IMR-90 (cell line): Measurements from ENCODE around the gene PXN.

ENCODE experiments used
- CEBPB ChIP-seq: IDR thresholded peaks from 2 replicates; pipeline ENCODE4 v1.6.1; 2012; ENCODE audit warnings: low read depth, low read length, improper control_type of control experiment
- CHD1 ChIP-seq: IDR thresholded peaks from 2 replicates; pipeline ENCODE4 v1.6.1; 2012; ENCODE audit warnings: low read depth, low read length, improper control_type of control experiment
- MAFK ChIP-seq: IDR thresholded peaks from 2 replicates; pipeline ENCODE4 v1.6.1; 2012; ENCODE audit warnings: low read depth, low read length, improper control_type of control experiment
- MAZ ChIP-seq: IDR thresholded peaks from 2 replicates; pipeline ENCODE4 v1.6.1; 2012; ENCODE audit warnings: low read depth, mild to moderate bottlenecking, low read length, improper control_type of control experiment, moderate library complexity, borderline replicate concordance
- NFE2L2 ChIP-seq: fragments of 150-350 bp; IDR thresholded peaks from 2 replicates; pipeline ENCODE4 v1.6.1; 2016; ENCODE audit warnings: low read depth, mild to moderate bottlenecking, low read length
- POLR2A ChIP-seq: IDR thresholded peaks from 2 replicates; pipeline ENCODE4 v1.6.1; 2012; ENCODE audit warnings: mild to moderate bottlenecking, low read depth, low read length
- RAD21 ChIP-seq: IDR thresholded peaks from 2 replicates; pipeline ENCODE4 v1.6.1; 2012; ENCODE audit warnings: low read length, improper control_type of control experiment
- RCOR1 ChIP-seq: IDR thresholded peaks from 2 replicates; pipeline ENCODE4 v1.6.1; 2012; ENCODE audit warnings: mild to moderate bottlenecking, low read length, improper control_type of control experiment; ENCODE audit not compliant: insufficient replicate concordance
- TF ChIP-seq, protein P1 (sequence below): conservative IDR thresholded peaks from 2 replicates; pipeline ENCODE4 v1.5.1; 2012; ENCODE audit warnings: mild to moderate bottlenecking, low read depth, low read length, improper control_type of control experiment
- TF ChIP-seq, protein P2 (sequence below): fragments of 150-350 bp; IDR thresholded peaks from 2 replicates; pipeline ENCODE4 v1.6.1; 2017; ENCODE audit warnings: mild to moderate bottlenecking, antibody characterized with exemption, low read length, low read depth
- TF ChIP-seq, protein P3 (sequence below): fragments of 150-350 bp; IDR thresholded peaks from 2 replicates; pipeline ENCODE4 v1.6.1; 2016; ENCODE audit warnings: low read depth, mild to moderate bottlenecking, low read length, moderate library complexity, borderline replicate concordance

DNA sequence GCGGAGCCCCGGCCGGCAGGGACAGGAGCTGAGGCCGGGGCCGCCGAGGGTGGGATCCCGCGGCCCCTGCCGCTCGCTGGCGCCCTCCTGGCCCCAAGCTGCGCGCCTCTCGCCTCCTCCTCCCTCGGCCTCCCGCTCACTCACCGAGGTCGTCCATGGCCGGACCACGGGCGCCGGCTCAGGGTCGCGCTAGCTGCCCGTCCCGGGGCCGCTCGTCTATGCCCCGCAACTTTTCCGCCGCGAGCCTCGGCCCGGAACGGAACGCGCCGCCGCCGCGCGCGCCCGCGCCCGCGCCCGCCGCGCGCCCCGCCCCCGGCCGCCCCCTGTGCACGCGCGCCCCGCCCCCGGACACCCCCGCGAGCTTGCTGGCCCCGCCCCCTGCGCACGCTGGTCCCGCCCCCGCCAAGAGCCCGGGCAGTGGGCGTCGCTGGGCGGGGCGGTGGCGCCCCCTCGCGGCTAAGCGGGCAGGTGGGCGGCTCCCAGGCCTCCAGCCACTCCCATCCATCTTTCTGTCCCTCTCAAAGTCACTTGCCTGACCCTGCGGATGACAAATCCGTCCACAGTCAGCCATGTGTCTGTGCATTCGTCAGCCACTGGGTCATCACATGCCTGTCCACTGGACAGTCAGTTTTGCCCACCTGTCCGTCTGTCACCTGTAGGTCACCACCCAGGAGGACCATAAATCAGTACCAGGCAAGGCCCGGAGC is at the start of gene PXN:
- TF ChIP-seq, protein P1, sequence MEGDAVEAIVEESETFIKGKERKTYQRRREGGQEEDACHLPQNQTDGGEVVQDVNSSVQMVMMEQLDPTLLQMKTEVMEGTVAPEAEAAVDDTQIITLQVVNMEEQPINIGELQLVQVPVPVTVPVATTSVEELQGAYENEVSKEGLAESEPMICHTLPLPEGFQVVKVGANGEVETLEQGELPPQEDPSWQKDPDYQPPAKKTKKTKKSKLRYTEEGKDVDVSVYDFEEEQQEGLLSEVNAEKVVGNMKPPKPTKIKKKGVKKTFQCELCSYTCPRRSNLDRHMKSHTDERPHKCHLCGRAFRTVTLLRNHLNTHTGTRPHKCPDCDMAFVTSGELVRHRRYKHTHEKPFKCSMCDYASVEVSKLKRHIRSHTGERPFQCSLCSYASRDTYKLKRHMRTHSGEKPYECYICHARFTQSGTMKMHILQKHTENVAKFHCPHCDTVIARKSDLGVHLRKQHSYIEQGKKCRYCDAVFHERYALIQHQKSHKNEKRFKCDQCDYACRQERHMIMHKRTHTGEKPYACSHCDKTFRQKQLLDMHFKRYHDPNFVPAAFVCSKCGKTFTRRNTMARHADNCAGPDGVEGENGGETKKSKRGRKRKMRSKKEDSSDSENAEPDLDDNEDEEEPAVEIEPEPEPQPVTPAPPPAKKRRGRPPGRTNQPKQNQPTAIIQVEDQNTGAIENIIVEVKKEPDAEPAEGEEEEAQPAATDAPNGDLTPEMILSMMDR: peak; percentile 91
- TF ChIP-seq POLR2A: 0 out of 2 replicates have a peak, but pooled peaks have one; percentile 28
- no peak for TF ChIP-seq MAFK
- no peak for TF ChIP-seq CHD1
- TF ChIP-seq RCOR1: no peak
- TF ChIP-seq, protein P2, sequence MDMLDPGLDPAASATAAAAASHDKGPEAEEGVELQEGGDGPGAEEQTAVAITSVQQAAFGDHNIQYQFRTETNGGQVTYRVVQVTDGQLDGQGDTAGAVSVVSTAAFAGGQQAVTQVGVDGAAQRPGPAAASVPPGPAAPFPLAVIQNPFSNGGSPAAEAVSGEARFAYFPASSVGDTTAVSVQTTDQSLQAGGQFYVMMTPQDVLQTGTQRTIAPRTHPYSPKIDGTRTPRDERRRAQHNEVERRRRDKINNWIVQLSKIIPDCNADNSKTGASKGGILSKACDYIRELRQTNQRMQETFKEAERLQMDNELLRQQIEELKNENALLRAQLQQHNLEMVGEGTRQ: no peak
- TF ChIP-seq MAZ: peak; percentile 69; the same call in 1 of the 2 replicates
- peak; percentile 91 for TF ChIP-seq RAD21
- TF ChIP-seq NFE2L2: no peak
- no peak for TF ChIP-seq CEBPB
- TF ChIP-seq, protein P3, sequence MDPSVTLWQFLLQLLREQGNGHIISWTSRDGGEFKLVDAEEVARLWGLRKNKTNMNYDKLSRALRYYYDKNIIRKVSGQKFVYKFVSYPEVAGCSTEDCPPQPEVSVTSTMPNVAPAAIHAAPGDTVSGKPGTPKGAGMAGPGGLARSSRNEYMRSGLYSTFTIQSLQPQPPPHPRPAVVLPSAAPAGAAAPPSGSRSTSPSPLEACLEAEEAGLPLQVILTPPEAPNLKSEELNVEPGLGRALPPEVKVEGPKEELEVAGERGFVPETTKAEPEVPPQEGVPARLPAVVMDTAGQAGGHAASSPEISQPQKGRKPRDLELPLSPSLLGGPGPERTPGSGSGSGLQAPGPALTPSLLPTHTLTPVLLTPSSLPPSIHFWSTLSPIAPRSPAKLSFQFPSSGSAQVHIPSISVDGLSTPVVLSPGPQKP: no peak
